Activated naive CD8-positive, alpha-beta T cell treated with anti-CD3 and anti-CD28 coated beads for 36 hours (primary cell): ENCODE measurements around the gene RASSF3. TPM values are rescaled to one million over a fixed set of nuclear protein-coding genes. Genes with fewer than 3 reads are reported as not detected.

Experiments used
- DNase-seq: peaks from one replicate; pipeline ENCODE4 v3.0.0; 2021
- H3K27ac Mint-ChIP-seq: one replicate; pipeline ENCODE4 v1.8.0; 2022; ENCODE audit warnings: mild to moderate bottlenecking, moderate library complexity, mixed read lengths
- H3K27me3 Mint-ChIP-seq: one replicate; pipeline ENCODE4 v1.8.0; 2022; ENCODE audit warnings: mild to moderate bottlenecking, mixed read lengths
- H3K36me3 Mint-ChIP-seq: one replicate; pipeline ENCODE4 v1.8.0; 2021; ENCODE audit warnings: mild to moderate bottlenecking, mixed read lengths
- H3K4me1 Mint-ChIP-seq: one replicate; pipeline ENCODE4 v1.8.0; 2021; ENCODE audit warnings: mixed read lengths
- H3K4me3 Mint-ChIP-seq: one replicate; pipeline ENCODE4 v1.8.0; 2022; ENCODE audit warnings: mild to moderate bottlenecking, moderate library complexity, mixed read lengths
- H3K9me3 Mint-ChIP-seq: one replicate; pipeline ENCODE4 v1.8.0; 2022; ENCODE audit warnings: mixed read lengths
- total RNA-seq, 2 experiments: library from RNA; stranded (reverse); gene quantifications; one replicate each; pipeline ENCODE4 v1.2.3, GENCODE V29; 2021

The RASSF3 gene
- total RNA-seq, 2 experiments from 2014 or later: 48.0 to 51.0 TPM

GRCh38 chr12:64695550-64695949, 85.3 kb downstream of the RASSF3 start:
- H3K4me1 Mint-ChIP-seq: peaks cover 62% of the 10 kb centered on the region
- no peak for DNase-seq
- peak overlapping the region; percentile 61 for H3K27ac Mint-ChIP-seq
- H3K36me3 Mint-ChIP-seq: peaks cover 34% of the 10 kb centered on the region
- no peaks in the 10 kb centered on the region for H3K9me3 Mint-ChIP-seq
- H3K4me3 Mint-ChIP-seq: no peak overlapping the region
- no peaks in the 10 kb centered on the region for H3K27me3 Mint-ChIP-seq

GRCh38 chr12:64696080-64696741, 85.9 kb downstream of the RASSF3 start:
- H3K4me1 Mint-ChIP-seq: peaks cover 67% of the 10 kb centered on the region
- peaks cover 38% of the 10 kb centered on the region for H3K36me3 Mint-ChIP-seq
- no peak overlapping the region for H3K27ac Mint-ChIP-seq
- H3K9me3 Mint-ChIP-seq: no peaks in the 10 kb centered on the region
- no peaks in the 10 kb centered on the region for H3K27me3 Mint-ChIP-seq
- DNase-seq: no peak
- no peak overlapping the region for H3K4me3 Mint-ChIP-seq

GRCh38 chr12:64699504-64700115, 89.3 kb downstream of the RASSF3 start:
- Mint-ChIP-seq H3K27ac (peak overlapping the region; percentile 87), H3K4me1 (peaks cover 49% of the 10 kb centered on the region), H3K9me3 (no peaks in the 10 kb centered on the region), H3K36me3 (peaks cover 26% of the 10 kb centered on the region), H3K4me3 (no peak overlapping the region), H3K27me3 (no peaks in the 10 kb centered on the region)
- no peak for DNase-seq

GRCh38 chr12:64700532-64700931, 90.2 kb downstream of the RASSF3 start:
- peak overlapping the region; percentile 87 for H3K27ac Mint-ChIP-seq
- H3K27me3 Mint-ChIP-seq: no peaks in the 10 kb centered on the region
- peaks cover 40% of the 10 kb centered on the region for H3K4me1 Mint-ChIP-seq
- DNase-seq: no peak
- no peaks in the 10 kb centered on the region for H3K9me3 Mint-ChIP-seq
- H3K36me3 Mint-ChIP-seq: peaks cover 19% of the 10 kb centered on the region
- H3K4me3 Mint-ChIP-seq: peak overlapping the region; percentile 37

- Mint-ChIP-seq H3K4me3 (peak overlapping the region; percentile 37), H3K27me3 (no peaks in the 10 kb centered on the region), H3K36me3 (peaks cover 19% of the 10 kb centered on the region), H3K27ac (peak overlapping the region; percentile 87), H3K4me1 (peaks cover 36% of the 10 kb centered on the region), H3K9me3 (no peaks in the 10 kb centered on the region)
- no peak for DNase-seq
Observed at GRCh38 chr12:64701283-64701682, 91.0 kb downstream of the RASSF3 start.

- Mint-ChIP-seq H3K4me3 (no peak overlapping the region), H3K4me1 (peaks cover 9% of the 10 kb centered on the region), H3K36me3 (peaks cover 2% of the 10 kb centered on the region), H3K27ac (no peak overlapping the region), H3K27me3 (no peaks in the 10 kb centered on the region), H3K9me3 (no peaks in the 10 kb centered on the region)
- no peak for DNase-seq
Observed at GRCh38 chr12:64706306-64706705, 96.0 kb downstream of the RASSF3 start.

- no peak overlapping the region for H3K27ac Mint-ChIP-seq
- H3K9me3 Mint-ChIP-seq: no peaks in the 10 kb centered on the region
- peaks cover 6% of the 10 kb centered on the region for H3K4me1 Mint-ChIP-seq
- peaks cover 1% of the 10 kb centered on the region for H3K36me3 Mint-ChIP-seq
- H3K4me3 Mint-ChIP-seq: no peak overlapping the region
- DNase-seq: no peak
- no peaks in the 10 kb centered on the region for H3K27me3 Mint-ChIP-seq
Observed at GRCh38 chr12:64706857-64707256, 96.6 kb downstream of the RASSF3 start.

- Mint-ChIP-seq H3K27ac (no peak overlapping the region), H3K4me3 (no peak overlapping the region), H3K36me3 (peaks cover 1% of the 10 kb centered on the region), H3K4me1 (peaks cover 6% of the 10 kb centered on the region), H3K9me3 (no peaks in the 10 kb centered on the region), H3K27me3 (no peaks in the 10 kb centered on the region)
- no peak for DNase-seq
Observed at GRCh38 chr12:64707362-64707761, 97.1 kb downstream of the RASSF3 start.

GRCh38 chr12:64707926-64708325, 97.6 kb downstream of the RASSF3 start:
- no peaks in the 10 kb centered on the region for H3K27me3 Mint-ChIP-seq
- peaks cover 4% of the 10 kb centered on the region for H3K4me1 Mint-ChIP-seq
- H3K4me3 Mint-ChIP-seq: no peak overlapping the region
- H3K9me3 Mint-ChIP-seq: no peaks in the 10 kb centered on the region
- no peak overlapping the region for H3K27ac Mint-ChIP-seq
- peaks cover 3% of the 10 kb centered on the region for H3K36me3 Mint-ChIP-seq
- no peak for DNase-seq

GRCh38 chr12:64709429-64709828, 99.1 kb downstream of the RASSF3 start:
- Mint-ChIP-seq H3K27ac (no peak overlapping the region), H3K4me1 (peaks cover 18% of the 10 kb centered on the region), H3K9me3 (no peaks in the 10 kb centered on the region), H3K4me3 (no peak overlapping the region), H3K27me3 (no peaks in the 10 kb centered on the region), H3K36me3 (peaks cover 7% of the 10 kb centered on the region)
- DNase-seq: no peak

GRCh38 chr12:64713376-64713775, 103.1 kb downstream of the RASSF3 start:
- Mint-ChIP-seq H3K9me3 (no peaks in the 10 kb centered on the region), H3K4me3 (no peak overlapping the region), H3K27me3 (no peaks in the 10 kb centered on the region), H3K36me3 (peaks cover 29% of the 10 kb centered on the region), H3K27ac (no peak overlapping the region), H3K4me1 (peaks cover 24% of the 10 kb centered on the region)
- no peak for DNase-seq

GRCh38 chr12:64714551-64714968, 104.3 kb downstream of the RASSF3 start:
- H3K4me3 Mint-ChIP-seq: no peak overlapping the region
- DNase-seq: no peak
- H3K9me3 Mint-ChIP-seq: no peaks in the 10 kb centered on the region
- H3K27ac Mint-ChIP-seq: peak overlapping the region; percentile 52
- H3K36me3 Mint-ChIP-seq: peaks cover 34% of the 10 kb centered on the region
- peaks cover 24% of the 10 kb centered on the region for H3K4me1 Mint-ChIP-seq
- H3K27me3 Mint-ChIP-seq: no peaks in the 10 kb centered on the region

- no peak overlapping the region for H3K27ac Mint-ChIP-seq
- peaks cover 38% of the 10 kb centered on the region for H3K36me3 Mint-ChIP-seq
- peaks cover 24% of the 10 kb centered on the region for H3K4me1 Mint-ChIP-seq
- no peak for DNase-seq
- H3K9me3 Mint-ChIP-seq: no peaks in the 10 kb centered on the region
- H3K27me3 Mint-ChIP-seq: no peaks in the 10 kb centered on the region
- H3K4me3 Mint-ChIP-seq: no peak overlapping the region
Observed at GRCh38 chr12:64716371-64716770, 106.1 kb downstream of the RASSF3 start.

GRCh38 chr12:64716839-64717455, 106.7 kb downstream of the RASSF3 start:
- Mint-ChIP-seq H3K27me3 (no peaks in the 10 kb centered on the region), H3K9me3 (no peaks in the 10 kb centered on the region), H3K4me3 (no peak overlapping the region), H3K4me1 (peaks cover 24% of the 10 kb centered on the region), H3K36me3 (peaks cover 39% of the 10 kb centered on the region), H3K27ac (no peak overlapping the region)
- no peak for DNase-seq

- no peak overlapping the region for H3K4me3 Mint-ChIP-seq
- no peak overlapping the region for H3K27ac Mint-ChIP-seq
- no peaks in the 10 kb centered on the region for H3K27me3 Mint-ChIP-seq
- H3K36me3 Mint-ChIP-seq: peaks cover 40% of the 10 kb centered on the region
- H3K4me1 Mint-ChIP-seq: peaks cover 21% of the 10 kb centered on the region
- no peaks in the 10 kb centered on the region for H3K9me3 Mint-ChIP-seq
- DNase-seq: no peak
Observed at GRCh38 chr12:64718649-64719048, 108.4 kb downstream of the RASSF3 start.

- no peak overlapping the region for H3K4me3 Mint-ChIP-seq
- no peak for DNase-seq
- no peaks in the 10 kb centered on the region for H3K9me3 Mint-ChIP-seq
- peaks cover 10% of the 10 kb centered on the region for H3K4me1 Mint-ChIP-seq
- H3K36me3 Mint-ChIP-seq: peaks cover 22% of the 10 kb centered on the region
- no peak overlapping the region for H3K27ac Mint-ChIP-seq
- no peaks in the 10 kb centered on the region for H3K27me3 Mint-ChIP-seq
Observed at GRCh38 chr12:64720884-64721283, 110.6 kb downstream of the RASSF3 start.
